ENCODE measurements around the gene FYN.

FYN gene

DNA sequence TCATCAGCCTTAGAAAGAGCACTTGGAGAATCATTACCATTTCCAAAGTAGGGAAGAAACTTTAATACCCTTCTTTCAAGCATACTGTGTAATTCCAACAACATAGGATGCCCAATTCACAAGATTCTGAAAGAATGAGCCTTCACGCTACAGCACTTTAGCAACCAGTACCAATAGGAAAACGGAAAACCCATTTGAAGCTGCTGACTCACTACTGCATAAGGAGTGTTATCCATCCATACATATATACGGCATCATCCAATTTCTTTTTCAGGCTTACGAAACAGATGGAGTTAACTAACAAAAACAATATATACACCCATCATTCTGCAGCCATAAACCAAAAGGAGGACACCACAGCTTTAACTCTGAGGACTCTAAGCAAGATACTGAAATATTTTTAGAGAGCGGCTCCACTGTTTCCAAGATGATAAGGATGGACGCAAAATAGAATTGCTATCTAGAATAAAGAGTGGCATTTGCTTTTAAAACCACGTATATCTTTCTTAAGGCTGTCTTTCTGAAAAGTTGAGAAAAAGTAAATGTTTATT, 24.9 kb downstream of the FYN start:
- H3K9me3 ChIP-seq (ENCODE audit: control insufficient read depth, low read depth, low read length) = no peaks in the 10 kb centered on the region
- H3K27ac ChIP-seq (ENCODE audit: low read length) = no peak overlapping the region
- no peaks in the 10 kb centered on the region for H3K36me3 ChIP-seq (ENCODE audit: control insufficient read depth, low read depth, low read length)
- H3K27me3 ChIP-seq (ENCODE audit: control insufficient read depth, insufficient read depth, low read length) = no peaks in the 10 kb centered on the region
- peaks cover 54% of the 10 kb centered on the region for H3K4me1 ChIP-seq (ENCODE audit: control insufficient read depth, low read depth, low read length)
- no peak overlapping the region for H3K4me3 ChIP-seq (ENCODE audit: low read length)
- no peak overlapping the region for H3K9ac ChIP-seq (ENCODE audit: low read length)

- Histone ChIP-seq H3K4me3 (ENCODE audit: low read length) (no peak overlapping the region), H3K9me3 (ENCODE audit: control insufficient read depth, low read depth, low read length) (no peaks in the 10 kb centered on the region), H3K9ac (ENCODE audit: low read length) (no peak overlapping the region), H3K27me3 (ENCODE audit: control insufficient read depth, insufficient read depth, low read length) (no peaks in the 10 kb centered on the region), H3K27ac (ENCODE audit: low read length) (no peak overlapping the region), H3K36me3 (ENCODE audit: control insufficient read depth, low read depth, low read length) (no peaks in the 10 kb centered on the region), H3K4me1 (ENCODE audit: control insufficient read depth, low read depth, low read length) (peaks cover 55% of the 10 kb centered on the region)
Measured at GRCh38 chr6:111846492-111847409, 26.5 kb downstream of the FYN start.

GRCh38 chr6:111846066-111846465, 27.2 kb downstream of the FYN start:
- H3K27me3 ChIP-seq (ENCODE audit: control insufficient read depth, insufficient read depth, low read length) = no peaks in the 10 kb centered on the region
- H3K27ac ChIP-seq (ENCODE audit: low read length) = no peak overlapping the region
- no peak overlapping the region for H3K9ac ChIP-seq (ENCODE audit: low read length)
- no peak overlapping the region for H3K4me3 ChIP-seq (ENCODE audit: low read length)
- no peaks in the 10 kb centered on the region for H3K36me3 ChIP-seq (ENCODE audit: control insufficient read depth, low read depth, low read length)
- no peaks in the 10 kb centered on the region for H3K9me3 ChIP-seq (ENCODE audit: control insufficient read depth, low read depth, low read length)
- peaks cover 56% of the 10 kb centered on the region for H3K4me1 ChIP-seq (ENCODE audit: control insufficient read depth, low read depth, low read length)

- no peaks in the 10 kb centered on the region for H3K9me3 ChIP-seq (ENCODE audit: control insufficient read depth, low read depth, low read length)
- H3K27me3 ChIP-seq (ENCODE audit: control insufficient read depth, insufficient read depth, low read length) = no peaks in the 10 kb centered on the region
- no peak overlapping the region for H3K27ac ChIP-seq (ENCODE audit: low read length)
- no peak overlapping the region for H3K9ac ChIP-seq (ENCODE audit: low read length)
- H3K4me1 ChIP-seq (ENCODE audit: control insufficient read depth, low read depth, low read length) = peaks cover 56% of the 10 kb centered on the region
- no peak overlapping the region for H3K4me3 ChIP-seq (ENCODE audit: low read length)
- H3K36me3 ChIP-seq (ENCODE audit: control insufficient read depth, low read depth, low read length) = no peaks in the 10 kb centered on the region
Measured at GRCh38 chr6:111845441-111845871, 27.8 kb downstream of the FYN start.

DNA sequence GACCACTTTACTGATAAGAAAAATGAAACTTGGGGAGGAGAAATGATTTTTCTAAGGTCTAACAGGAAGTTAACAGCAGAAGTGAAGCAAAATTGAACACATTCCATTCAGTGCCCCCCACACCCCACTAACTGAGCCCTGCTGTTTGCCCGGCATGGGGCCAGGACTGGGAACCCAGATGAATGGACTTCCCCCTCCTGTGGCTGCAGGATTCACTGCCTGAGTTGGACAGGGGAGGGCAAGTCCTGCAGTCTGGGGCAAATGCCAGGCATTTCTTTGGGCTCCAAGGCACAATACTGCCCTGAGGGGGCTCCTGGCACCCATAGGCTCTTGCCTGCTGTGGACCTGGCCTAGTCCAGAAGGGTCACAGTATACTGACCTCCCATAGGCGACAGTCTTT, 28.3 kb downstream of the FYN start:
- H3K27ac ChIP-seq (ENCODE audit: low read length) = no peak overlapping the region
- H3K9ac ChIP-seq (ENCODE audit: low read length) = no peak overlapping the region
- no peaks in the 10 kb centered on the region for H3K36me3 ChIP-seq (ENCODE audit: control insufficient read depth, low read depth, low read length)
- peak overlapping the region; percentile 4 for H3K4me3 ChIP-seq (ENCODE audit: low read length)
- H3K4me1 ChIP-seq (ENCODE audit: control insufficient read depth, low read depth, low read length) = peaks cover 56% of the 10 kb centered on the region
- H3K9me3 ChIP-seq (ENCODE audit: control insufficient read depth, low read depth, low read length) = no peaks in the 10 kb centered on the region
- H3K27me3 ChIP-seq (ENCODE audit: control insufficient read depth, insufficient read depth, low read length) = no peaks in the 10 kb centered on the region

- Histone ChIP-seq H3K4me3 (ENCODE audit: low read length) (peak overlapping the region; percentile 4), H3K36me3 (ENCODE audit: control insufficient read depth, low read depth, low read length) (no peaks in the 10 kb centered on the region), H3K27ac (ENCODE audit: low read length) (no peak overlapping the region), H3K9me3 (ENCODE audit: control insufficient read depth, low read depth, low read length) (no peaks in the 10 kb centered on the region), H3K9ac (ENCODE audit: low read length) (no peak overlapping the region), H3K27me3 (ENCODE audit: control insufficient read depth, insufficient read depth, low read length) (no peaks in the 10 kb centered on the region), H3K4me1 (ENCODE audit: control insufficient read depth, low read depth, low read length) (peaks cover 56% of the 10 kb centered on the region)
Measured at GRCh38 chr6:111844376-111844775, 28.9 kb downstream of the FYN start.

DNA sequence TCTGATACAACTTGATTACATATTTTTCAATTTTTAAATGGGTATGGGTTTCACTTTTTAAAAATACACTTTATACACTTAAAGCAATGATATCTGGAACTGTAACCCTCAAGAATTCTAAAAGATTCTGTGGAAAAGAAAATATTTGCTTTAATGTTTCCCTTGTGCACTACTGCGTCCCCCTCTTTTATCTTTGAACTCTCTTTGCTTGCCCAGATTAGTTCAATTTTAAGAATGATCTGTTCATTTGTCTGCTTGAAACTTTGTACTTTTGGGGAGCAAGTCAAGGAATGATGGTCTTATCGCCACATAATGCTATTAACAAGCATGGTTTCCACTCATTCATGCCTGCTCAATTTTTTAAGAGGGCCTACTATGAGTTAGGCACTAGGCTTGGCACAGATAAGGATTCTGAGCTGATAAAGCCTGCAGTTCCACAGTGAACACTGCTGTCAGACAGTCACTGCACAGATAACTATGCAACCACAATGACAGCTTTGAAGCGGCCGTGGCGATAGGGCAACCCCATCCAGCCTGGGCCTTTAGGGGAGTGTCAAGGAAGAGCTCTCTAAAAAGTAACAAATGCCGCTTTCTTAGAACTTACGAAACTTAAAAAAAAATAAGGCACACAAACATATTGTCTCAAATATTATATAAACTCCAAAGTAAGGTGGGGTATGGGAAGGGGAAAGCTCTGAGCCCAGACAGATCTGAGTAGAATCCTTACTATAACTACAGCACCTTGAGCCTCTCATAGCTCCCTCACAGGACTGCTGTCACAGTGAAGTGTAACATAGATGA, 29.7 kb downstream of the FYN start:
- peak overlapping the region; percentile 14 for H3K27ac ChIP-seq (ENCODE audit: low read length)
- H3K9ac ChIP-seq (ENCODE audit: low read length) = no peak overlapping the region
- no peaks in the 10 kb centered on the region for H3K36me3 ChIP-seq (ENCODE audit: control insufficient read depth, low read depth, low read length)
- H3K27me3 ChIP-seq (ENCODE audit: control insufficient read depth, insufficient read depth, low read length) = no peaks in the 10 kb centered on the region
- H3K9me3 ChIP-seq (ENCODE audit: control insufficient read depth, low read depth, low read length) = no peaks in the 10 kb centered on the region
- no peak overlapping the region for H3K4me3 ChIP-seq (ENCODE audit: low read length)
- H3K4me1 ChIP-seq (ENCODE audit: control insufficient read depth, low read depth, low read length) = peaks cover 56% of the 10 kb centered on the region

DNA sequence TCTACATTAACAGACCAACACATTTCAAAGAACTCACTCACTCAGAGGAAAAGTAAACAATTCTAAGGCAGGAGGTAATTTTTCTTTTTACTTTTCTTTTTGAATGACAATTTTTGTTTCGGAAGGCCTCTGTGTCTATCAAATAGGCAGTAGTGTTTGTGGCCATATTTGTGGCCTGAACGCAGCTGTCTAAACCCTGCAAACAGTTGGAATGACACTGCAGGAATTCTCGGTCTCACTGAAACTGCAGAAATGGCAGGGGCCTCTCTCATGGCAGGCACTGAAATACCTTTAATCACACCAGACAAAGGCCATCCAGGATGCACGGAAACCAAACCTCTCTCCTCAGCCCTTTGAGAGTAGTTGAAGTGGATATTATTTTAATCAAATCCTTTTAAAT, 30.4 kb downstream of the FYN start:
- Histone ChIP-seq H3K9ac (ENCODE audit: low read length) (peak overlapping the region; percentile 0), H3K27ac (ENCODE audit: low read length) (no peak overlapping the region), H3K9me3 (ENCODE audit: control insufficient read depth, low read depth, low read length) (no peaks in the 10 kb centered on the region), H3K27me3 (ENCODE audit: control insufficient read depth, insufficient read depth, low read length) (no peaks in the 10 kb centered on the region), H3K36me3 (ENCODE audit: control insufficient read depth, low read depth, low read length) (no peaks in the 10 kb centered on the region), H3K4me3 (ENCODE audit: low read length) (no peak overlapping the region), H3K4me1 (ENCODE audit: control insufficient read depth, low read depth, low read length) (peaks cover 53% of the 10 kb centered on the region)

DNA sequence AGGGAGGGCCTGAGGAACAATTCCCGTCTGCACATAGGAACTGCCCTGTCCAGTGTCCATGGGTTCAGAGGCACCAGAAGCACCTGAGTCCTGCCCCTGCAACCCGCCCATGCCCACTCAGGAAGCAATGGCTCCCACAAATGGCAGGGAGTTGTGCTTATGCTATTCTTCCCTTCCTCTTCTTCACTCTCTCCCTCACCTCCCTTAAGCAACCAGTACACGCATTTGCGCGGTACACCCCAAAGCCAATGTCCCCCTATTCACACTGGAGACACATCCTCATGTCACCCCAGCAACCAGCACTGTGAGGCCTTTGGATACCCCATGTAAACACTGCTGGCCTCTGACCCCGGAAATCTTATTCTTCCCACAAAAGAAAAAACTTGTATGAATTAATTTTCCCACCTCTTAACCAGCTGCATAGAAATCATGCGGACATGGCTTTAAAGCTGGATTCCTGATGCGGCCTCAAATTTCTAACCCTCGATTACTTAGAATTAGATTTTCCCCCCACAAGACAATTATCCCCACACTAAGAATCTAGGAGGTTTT, 30.9 kb downstream of the FYN start:
- Histone ChIP-seq H3K9ac (ENCODE audit: low read length) (no peak overlapping the region), H3K27me3 (ENCODE audit: control insufficient read depth, insufficient read depth, low read length) (no peaks in the 10 kb centered on the region), H3K36me3 (ENCODE audit: control insufficient read depth, low read depth, low read length) (no peaks in the 10 kb centered on the region), H3K9me3 (ENCODE audit: control insufficient read depth, low read depth, low read length) (no peaks in the 10 kb centered on the region), H3K4me1 (ENCODE audit: control insufficient read depth, low read depth, low read length) (peaks cover 50% of the 10 kb centered on the region), H3K27ac (ENCODE audit: low read length) (no peak overlapping the region), H3K4me3 (ENCODE audit: low read length) (no peak overlapping the region)

DNA sequence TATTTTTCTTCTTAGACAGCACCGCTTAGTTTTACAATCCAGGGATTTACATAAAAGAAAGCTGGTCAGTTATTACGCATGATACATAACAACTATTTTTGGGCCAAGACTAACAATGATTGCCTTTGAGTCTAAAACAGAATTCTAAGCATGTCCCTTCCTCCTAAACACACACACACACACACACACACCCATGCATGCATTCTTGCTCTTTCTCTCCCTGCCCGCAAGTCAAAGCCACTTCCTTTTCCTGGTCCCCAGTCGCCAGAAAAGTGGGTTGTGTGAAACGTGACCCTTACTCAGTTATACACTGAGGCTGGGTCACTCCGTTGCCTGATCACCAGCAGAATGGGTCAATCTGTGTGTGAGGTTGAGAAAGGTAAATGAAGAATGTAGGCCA, 31.4 kb downstream of the FYN start:
- H3K9me3 ChIP-seq (ENCODE audit: control insufficient read depth, low read depth, low read length) = no peaks in the 10 kb centered on the region
- peaks cover 49% of the 10 kb centered on the region for H3K4me1 ChIP-seq (ENCODE audit: control insufficient read depth, low read depth, low read length)
- no peak overlapping the region for H3K4me3 ChIP-seq (ENCODE audit: low read length)
- no peak overlapping the region for H3K27ac ChIP-seq (ENCODE audit: low read length)
- no peak overlapping the region for H3K9ac ChIP-seq (ENCODE audit: low read length)
- H3K27me3 ChIP-seq (ENCODE audit: control insufficient read depth, insufficient read depth, low read length) = no peaks in the 10 kb centered on the region
- no peaks in the 10 kb centered on the region for H3K36me3 ChIP-seq (ENCODE audit: control insufficient read depth, low read depth, low read length)

DNA sequence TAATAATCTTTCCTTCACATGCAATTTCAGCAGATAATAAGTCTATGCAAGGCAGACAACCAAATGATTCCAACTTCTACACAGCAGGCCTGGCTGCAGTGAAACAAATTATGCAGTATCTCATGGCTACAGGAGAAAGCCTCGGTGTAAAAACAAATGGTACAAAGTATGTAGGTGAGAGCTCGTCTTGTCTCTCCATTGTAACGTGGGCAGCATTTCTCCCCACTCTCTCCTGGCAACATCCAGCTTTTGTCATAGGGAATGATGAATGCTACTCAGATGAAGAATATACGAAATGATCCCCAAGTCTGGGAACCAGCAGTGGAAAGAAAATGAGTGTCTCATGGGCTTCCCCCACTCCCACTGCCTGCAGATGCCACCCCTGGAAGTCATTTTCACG, 32.4 kb downstream of the FYN start:
- Histone ChIP-seq H3K9me3 (ENCODE audit: control insufficient read depth, low read depth, low read length) (no peaks in the 10 kb centered on the region), H3K27me3 (ENCODE audit: control insufficient read depth, insufficient read depth, low read length) (no peaks in the 10 kb centered on the region), H3K4me3 (ENCODE audit: low read length) (no peak overlapping the region), H3K4me1 (ENCODE audit: control insufficient read depth, low read depth, low read length) (peaks cover 41% of the 10 kb centered on the region), H3K9ac (ENCODE audit: low read length) (no peak overlapping the region), H3K36me3 (ENCODE audit: control insufficient read depth, low read depth, low read length) (no peaks in the 10 kb centered on the region), H3K27ac (ENCODE audit: low read length) (no peak overlapping the region)

All from iPS-18a (cell line).